OCI-M2 (cell line): ENCODE measurements around the gene SNAP29.
"Not testable (repeated sequence)": the region's sequence is repeated elsewhere in the genome, so short reads cannot be mapped to it uniquely, and the experiment has no call there.

ENCODE experiments used
- DNase-seq: peaks from one replicate; lab custom pipeline; 2025; ENCODE audit not compliant: unreplicated experiment; lab: John Stamatoyannopoulos, UW

Gene SNAP29

GRCh38 chr22:20834725-20835124, 24.1 kb upstream of the SNAP29 start:
- no peak for DNase-seq

- DNase-seq, result no peak
Measured at GRCh38 chr22:20836987-20837823, 21.6 kb upstream of the SNAP29 start.

DNA sequence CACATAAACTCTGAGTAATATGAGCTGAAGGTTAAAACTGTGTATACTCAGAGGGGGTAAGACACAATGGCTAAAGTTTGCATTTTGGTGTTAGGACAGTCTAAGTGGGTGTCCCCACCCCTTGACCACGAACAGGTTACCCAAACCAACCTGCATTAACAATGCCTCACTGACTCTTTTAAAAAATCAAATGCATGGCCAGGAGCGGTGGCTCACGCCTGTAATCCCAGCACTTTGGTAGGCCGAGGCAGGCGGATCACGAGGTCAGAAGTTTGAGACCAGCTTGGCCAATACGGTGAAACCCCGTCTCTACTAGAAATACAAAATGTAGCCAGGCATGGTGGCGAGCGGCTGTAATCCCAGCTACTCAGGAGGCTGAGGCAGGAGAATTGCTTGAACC, 19.5 kb upstream of the SNAP29 start:
- not testable (repeated sequence) for DNase-seq

DNA sequence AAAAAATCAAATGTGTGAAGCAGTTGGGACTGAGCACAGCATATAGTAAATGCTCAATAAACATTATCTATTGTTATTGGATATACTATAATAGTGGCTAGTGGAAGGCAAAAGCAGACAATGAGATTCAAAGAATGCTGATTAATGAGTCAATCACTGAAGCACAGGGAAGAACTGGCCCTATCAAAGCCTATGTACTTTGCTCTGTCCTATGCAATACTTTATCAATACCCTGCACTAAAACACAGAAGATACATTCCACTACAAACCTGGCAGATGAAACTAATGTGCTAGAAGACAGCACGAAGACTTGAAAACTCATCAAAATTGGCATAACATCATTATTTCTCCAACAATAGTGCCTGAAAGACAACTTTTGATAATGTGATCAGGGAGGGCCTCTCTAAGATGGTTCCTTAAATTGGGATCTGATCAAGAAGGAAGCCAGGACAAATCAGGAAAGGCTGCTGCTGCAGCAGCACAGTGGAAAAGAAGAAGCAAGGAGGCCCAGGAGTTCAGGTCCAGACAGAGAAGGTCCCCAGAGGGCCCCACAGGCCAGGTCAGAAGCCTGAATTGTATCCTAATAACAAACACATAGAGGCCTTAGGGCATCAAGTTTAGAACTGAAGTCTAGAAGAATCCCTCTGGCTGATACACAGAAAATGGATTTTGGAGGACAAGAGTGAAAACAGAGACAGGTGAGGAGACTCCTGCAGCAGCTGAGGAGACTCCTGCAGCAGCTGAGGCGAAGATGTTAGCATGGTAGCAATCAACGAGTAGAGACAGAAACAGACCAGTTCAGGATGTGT, 18.8 kb upstream of the SNAP29 start:
- DNase-seq, result no peak

DNA sequence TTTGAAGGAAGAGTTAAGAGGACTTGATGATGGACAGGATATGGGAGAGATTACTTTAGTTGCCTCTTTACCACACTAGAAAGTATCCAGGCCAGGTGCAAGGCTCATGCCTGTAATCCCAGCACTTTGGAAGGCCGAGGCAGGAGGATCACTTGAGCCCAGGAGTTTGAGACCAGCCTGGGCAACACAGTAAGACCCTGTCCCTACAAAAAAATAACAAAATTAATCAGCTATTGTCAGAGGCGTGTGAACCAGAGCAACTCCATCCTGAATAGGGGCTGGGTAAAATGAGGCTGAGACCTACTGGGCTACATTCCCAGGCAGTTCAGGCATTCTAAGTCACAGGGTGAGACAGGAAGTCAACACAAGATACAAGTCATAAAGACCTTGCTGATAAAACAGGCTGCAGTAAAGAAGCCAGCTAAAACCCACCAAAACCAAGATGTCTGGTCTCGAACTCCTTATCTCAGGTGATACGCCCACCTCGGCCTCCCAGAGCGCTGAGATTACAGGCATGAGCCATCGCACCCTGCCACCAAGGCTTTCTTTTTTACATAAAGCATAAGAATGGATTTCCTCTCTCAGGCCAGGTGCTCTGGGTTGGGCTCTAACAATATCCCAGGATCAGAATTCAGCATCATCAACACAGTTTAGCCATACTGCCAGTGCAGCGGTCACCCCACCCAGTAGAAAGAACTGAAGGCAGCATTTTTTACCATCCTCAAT, 18.0 kb upstream of the SNAP29 start:
- DNase-seq, result no peak

DNA sequence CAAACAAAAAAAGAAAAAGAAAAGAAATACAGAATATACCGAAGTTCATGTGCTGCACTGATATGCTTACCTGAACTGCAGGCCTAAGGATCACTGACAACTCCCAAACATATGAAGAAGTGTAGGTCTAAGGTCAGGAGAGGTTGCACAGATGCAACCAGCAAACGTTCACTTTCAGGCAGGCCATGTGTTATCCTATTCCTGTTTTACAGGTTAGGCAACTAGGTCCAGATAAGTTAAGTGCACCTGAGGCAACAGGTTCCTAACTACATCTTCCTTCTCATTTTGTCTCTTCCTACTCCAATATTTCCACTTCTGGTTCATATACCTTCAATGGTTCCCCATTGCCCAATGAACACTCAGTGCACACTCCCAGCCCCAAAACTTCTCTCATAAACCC, 15.3 kb upstream of the SNAP29 start:
- no peak for DNase-seq

GRCh38 chr22:20844055-20845037, 14.5 kb upstream of the SNAP29 start:
- no peak for DNase-seq

DNA sequence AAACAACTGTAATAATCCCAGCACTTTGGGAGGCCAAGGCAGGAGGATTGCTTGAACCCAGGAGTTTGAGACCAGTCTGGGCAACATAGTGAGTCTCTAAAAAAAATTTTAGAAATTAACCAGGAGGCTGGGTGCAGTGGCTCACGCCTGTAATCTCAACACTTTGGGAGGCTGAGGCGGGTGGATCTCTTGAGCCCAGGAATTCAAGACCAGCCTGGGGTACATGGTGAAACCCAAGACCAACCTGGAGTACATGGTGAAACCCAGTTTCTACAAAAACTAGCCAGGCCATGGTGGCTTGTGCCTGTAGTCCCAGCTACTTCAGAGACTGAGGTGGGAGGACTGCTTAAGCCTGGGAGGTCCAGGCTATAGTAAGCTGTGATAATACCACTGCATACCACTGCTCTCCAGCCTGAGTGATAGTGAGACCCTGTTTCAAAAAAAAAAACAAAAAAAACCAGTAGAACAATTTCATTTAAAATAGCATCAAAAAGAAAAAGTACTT, 11.4 kb upstream of the SNAP29 start:
- DNase-seq, result no peak

DNA sequence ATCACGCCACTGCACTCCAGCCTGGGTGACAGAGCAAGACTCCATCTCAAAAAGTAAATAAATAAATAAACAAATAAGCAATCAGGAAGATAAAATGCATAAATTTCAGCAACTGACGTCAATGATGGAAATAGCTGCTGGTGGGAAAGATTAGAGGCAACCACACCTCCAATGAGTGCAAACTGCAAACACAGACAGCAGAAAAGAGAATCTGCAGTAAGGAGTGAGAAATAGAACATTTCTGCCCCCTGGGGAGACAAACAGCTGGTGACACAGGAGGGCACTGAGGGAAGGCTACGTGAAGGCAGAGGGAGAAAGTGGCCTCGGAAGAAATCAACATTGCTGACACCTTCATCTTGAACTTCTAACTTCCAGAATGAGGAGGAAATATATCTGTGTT, 6.7 kb upstream of the SNAP29 start:
- no peak for DNase-seq

GRCh38 chr22:20852503-20852902, 6.3 kb upstream of the SNAP29 start:
- DNase-seq, result no peak

DNA sequence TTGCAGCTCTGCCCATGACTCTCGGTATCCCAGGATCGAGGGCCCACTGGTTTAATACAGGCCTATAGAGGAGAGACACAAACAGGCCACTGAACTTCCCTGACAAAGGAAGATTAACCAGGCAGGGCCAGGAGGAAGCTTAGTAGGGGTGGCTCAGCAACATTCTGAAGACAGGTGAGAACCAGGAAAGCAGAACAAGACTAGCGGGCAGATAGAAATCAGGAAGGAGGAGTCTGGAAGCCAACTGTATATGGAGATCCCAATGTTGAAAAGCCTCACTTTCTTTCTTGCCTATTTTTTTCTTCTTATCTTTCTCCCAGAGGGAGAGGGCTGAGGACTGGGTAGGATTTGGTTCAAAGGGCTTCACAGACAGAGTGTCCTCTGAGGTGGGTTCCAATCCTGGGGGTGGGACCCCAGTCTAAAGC, 5.6 kb upstream of the SNAP29 start:
- DNase-seq, result no peak

DNA sequence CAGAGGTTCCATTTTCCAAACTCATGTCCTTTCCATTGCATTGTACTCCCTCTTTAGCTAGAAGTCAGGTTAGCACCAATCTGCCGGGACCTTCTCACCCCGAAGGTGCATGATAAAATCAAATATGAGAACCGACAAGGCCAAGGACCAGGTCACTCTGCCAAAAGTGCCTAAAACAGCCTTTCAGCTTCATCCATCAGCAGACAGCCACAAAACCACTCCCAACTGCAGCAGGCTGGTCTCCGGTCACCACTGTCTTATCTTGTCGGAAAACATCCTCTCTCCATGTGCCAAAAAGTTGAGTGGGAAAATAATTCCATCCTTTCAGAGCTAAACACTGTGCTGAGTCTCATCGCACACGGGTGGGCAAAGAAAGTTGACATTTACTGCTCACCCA, 1.6 kb upstream of the SNAP29 start:
- DNase-seq, result no peak

DNA sequence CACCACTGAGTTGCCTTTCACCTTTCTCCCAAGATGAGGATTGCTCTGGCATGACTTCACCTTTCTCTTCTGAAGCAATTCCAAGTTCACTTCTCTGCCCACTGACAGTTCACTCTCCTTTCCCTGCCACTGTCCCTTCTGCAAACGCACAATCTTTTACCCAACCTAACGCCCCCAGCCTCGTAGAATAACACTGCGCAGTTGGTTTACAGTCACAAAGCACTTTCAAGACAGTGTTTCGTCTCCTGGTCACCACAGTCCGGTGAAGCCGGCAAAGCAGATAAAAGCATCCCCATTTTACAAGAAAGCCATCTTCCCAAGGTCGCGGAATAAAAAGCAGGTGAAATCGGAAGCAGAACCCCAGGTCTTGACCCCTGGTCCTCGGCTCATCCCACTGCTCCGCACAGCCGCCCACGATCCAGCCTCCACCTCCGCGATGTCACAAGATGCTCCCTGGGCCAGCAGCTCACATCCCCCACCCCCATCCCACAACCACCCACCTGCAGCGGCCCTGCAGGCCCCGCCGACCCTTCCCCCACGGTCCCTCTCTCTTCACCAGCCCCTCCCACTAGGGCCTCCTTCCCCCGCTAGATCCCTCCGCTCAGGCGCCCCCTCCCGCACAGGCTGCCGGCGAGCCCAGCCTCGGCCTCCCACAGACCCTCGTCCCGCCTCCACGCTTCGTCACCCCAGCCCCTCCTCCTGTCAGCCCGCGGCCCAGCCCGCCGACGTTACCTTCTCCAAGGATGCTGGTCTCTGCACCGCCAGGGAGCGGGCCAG, 781 bp upstream of the SNAP29 start:
- no peak for DNase-seq

DNA sequence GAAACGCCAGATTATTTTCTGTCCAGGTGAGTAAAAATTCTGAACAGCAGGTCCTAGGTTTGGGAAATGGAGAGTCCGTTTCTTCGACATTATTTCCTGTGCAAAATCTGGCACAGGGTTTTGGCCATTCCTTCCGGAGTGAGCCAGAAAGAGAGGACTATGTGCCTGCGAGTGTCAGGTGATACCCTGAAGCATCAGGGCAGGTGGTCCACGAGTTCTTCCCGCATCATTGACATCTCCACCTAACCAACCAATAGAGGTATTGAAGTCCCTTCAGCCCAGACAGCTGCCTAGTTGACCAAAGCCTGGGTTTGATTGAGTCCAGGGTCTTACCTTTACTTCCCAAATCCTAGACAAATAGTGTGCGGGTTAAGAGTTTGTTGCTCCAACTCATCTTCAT, 808 bp downstream of the SNAP29 start:
- no peak for DNase-seq

DNA sequence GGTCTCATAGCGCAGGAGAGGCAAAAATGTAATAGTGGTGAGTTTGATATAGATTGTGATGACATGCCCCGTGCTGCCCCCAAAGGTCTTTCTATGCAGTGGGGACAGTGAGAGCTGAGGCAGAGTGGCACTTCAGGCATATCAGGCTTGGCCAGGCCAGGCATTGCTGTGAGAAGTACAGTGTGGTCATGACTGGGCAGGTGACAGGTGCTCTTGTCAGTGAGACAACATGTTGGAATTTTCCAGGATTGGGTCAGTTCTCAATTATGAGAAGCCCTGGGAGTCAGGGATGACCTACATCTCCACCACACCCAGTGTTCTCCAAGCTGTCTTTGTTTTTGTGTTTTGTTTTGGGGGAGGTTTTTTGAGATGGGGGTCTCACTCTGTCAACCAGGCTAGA, 3.7 kb downstream of the SNAP29 start:
- DNase-seq, result no peak

DNA sequence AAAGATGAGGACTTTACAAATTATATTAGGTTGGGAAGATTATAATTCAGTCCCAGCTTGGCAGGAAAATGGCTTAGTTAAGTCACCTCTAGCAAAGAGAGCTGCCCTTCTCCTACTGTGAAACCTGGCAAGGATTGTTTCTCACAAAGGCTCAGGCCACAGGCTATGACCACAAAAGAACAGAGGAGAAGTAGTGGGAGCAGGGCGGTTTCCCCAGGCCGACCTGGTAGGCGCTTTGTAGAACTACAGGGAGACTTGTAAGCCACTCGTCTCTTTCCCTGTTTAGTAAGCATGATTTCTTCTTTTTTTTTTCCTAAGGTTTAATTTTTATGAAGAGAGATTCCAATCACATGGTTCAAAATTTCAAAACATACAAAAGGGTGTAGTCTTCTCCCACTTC, 4.6 kb downstream of the SNAP29 start:
- no peak for DNase-seq

- DNase-seq, result no peak
Measured at GRCh38 chr22:20864186-20864908, 5.5 kb downstream of the SNAP29 start.

DNA sequence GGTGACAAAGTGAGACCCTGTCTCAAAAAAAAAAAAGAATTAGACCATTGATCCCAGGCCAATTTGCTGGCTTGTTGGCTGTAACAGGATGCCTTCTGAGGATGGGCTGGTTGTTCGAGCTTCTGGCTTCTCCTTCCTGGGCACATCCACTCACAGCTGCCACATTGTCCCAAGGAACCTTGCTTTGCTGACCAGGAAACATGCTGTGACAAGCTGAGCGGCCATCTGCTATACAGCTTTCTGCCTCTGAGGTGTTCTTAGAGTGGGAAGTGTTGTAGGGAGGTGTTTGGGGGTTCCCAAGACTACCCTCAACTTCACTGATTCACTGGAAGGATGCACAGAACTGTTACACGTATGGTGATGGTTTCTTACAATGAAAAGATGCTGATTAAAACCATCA, 6.5 kb downstream of the SNAP29 start:
- no peak for DNase-seq

GRCh38 chr22:20865875-20866445, 7.2 kb downstream of the SNAP29 start:
- no peak for DNase-seq
